WTC11 (cell line): ENCODE measurements around the gene ERVK3-1. TPM values are rescaled to one million over a fixed set of nuclear protein-coding genes. Genes with fewer than 3 reads are reported as not detected.

Source experiments
- ATF2 ChIP-seq: sonication (generic); formaldehyde crosslinking; IDR thresholded peaks from 2 replicates; pipeline ENCODE4 v1.8.1; 2022; ENCODE audit warnings: low read depth, missing genetic modification reagents, borderline replicate concordance
- ESRRA ChIP-seq: sonication (generic); formaldehyde crosslinking; IDR thresholded peaks from 2 replicates; pipeline ENCODE4 v1.8.1; 2022; ENCODE audit warnings: mild to moderate bottlenecking, missing genetic modification reagents, borderline replicate concordance
- ETV6 ChIP-seq: sonication (generic); formaldehyde crosslinking; IDR thresholded peaks from 2 replicates; pipeline ENCODE4 v1.8.1; 2022; ENCODE audit warnings: mild to moderate bottlenecking, missing genetic modification reagents
- FOXP1 ChIP-seq: sonication (generic); formaldehyde crosslinking; IDR thresholded peaks from 2 replicates; pipeline ENCODE4 v1.8.0; 2022; ENCODE audit warnings: missing genetic modification reagents, mild to moderate bottlenecking, moderate library complexity, borderline replicate concordance
- GABPB1 ChIP-seq: sonication (generic); formaldehyde crosslinking; IDR thresholded peaks from 2 replicates; pipeline ENCODE4 v1.8.1; 2023; ENCODE audit warnings: mild to moderate bottlenecking, missing genetic modification reagents
- HMGA2 ChIP-seq: fragments of 250-450 bp; sonication (Bioruptor Pico); IDR thresholded peaks from 2 replicates; pipeline ENCODE4 v1.4.0; 2021; ENCODE audit warnings: mild to moderate bottlenecking, moderate library complexity
- MXD4 ChIP-seq: fragments of 250-450 bp; sonication (Bioruptor Pico); IDR thresholded peaks from 2 replicates; pipeline ENCODE4 v1.8.0; 2021; ENCODE audit warnings: mild to moderate bottlenecking, moderate library complexity, borderline replicate concordance
- MYBL2 ChIP-seq: sonication (generic); formaldehyde crosslinking; IDR thresholded peaks from 2 replicates; pipeline ENCODE4 v1.8.1; 2023; ENCODE audit warnings: mild to moderate bottlenecking, moderate library complexity, missing genetic modification reagents
- NFATC4 ChIP-seq: fragments of 250-450 bp; sonication (Bioruptor Pico); IDR thresholded peaks from 2 replicates; pipeline ENCODE4 v1.9.0; 2021; ENCODE audit warnings: mild to moderate bottlenecking
- PRRX2 ChIP-seq: fragments of 250-450 bp; sonication (Bioruptor Pico); IDR thresholded peaks from 2 replicates; pipeline ENCODE4 v1.8.0; 2021; ENCODE audit warnings: mild to moderate bottlenecking
- SMAD4 ChIP-seq: sonication (generic); formaldehyde crosslinking; IDR thresholded peaks from 2 replicates; pipeline ENCODE4 v1.8.0; 2022; ENCODE audit warnings: mild to moderate bottlenecking, missing genetic modification reagents
- TP53 ChIP-seq: sonication (generic); formaldehyde crosslinking; IDR thresholded peaks from 2 replicates; pipeline ENCODE4 v1.8.1; 2023; ENCODE audit warnings: mild to moderate bottlenecking, missing genetic modification reagents
- ZBTB21 ChIP-seq: sonication (generic); formaldehyde crosslinking; IDR thresholded peaks from 2 replicates; pipeline ENCODE4 v1.8.1; 2023; ENCODE audit warnings: mild to moderate bottlenecking, missing genetic modification reagents, borderline replicate concordance
- ZNF263 ChIP-seq: sonication (generic); formaldehyde crosslinking; IDR thresholded peaks from 2 replicates; pipeline ENCODE4 v1.8.1; 2022; ENCODE audit warnings: low read depth, mild to moderate bottlenecking, moderate library complexity, missing genetic modification reagents
- ZNF423 ChIP-seq: fragments of 250-450 bp; sonication (Bioruptor Pico); IDR thresholded peaks from 2 replicates; pipeline ENCODE4 v2.1.2; 2022; ENCODE audit warnings: mild to moderate bottlenecking, moderate library complexity
- ZNF532 ChIP-seq: fragments of 250-450 bp; sonication (Bioruptor Pico); IDR thresholded peaks from 2 replicates; pipeline ENCODE4 v1.9.0; 2021; ENCODE audit warnings: mild to moderate bottlenecking, borderline replicate concordance
- ZSCAN18 ChIP-seq: fragments of 250-450 bp; sonication (Bioruptor Pico); IDR thresholded peaks from 2 replicates; pipeline ENCODE4 v2.1.2; 2022; ENCODE audit warnings: mild to moderate bottlenecking, moderate library complexity
- total RNA-seq: library from RNA; stranded (reverse); gene quantifications from 3 replicates; pipeline ENCODE4 v1.2.3, GENCODE V29; 2021
- TF ChIP-seq, protein P1 (sequence below): sonication (generic); formaldehyde crosslinking; conservative IDR thresholded peaks from 2 replicates; pipeline ENCODE4 v1.8.1; 2023; ENCODE audit warnings: mild to moderate bottlenecking, low read depth, missing genetic modification reagents, moderate library complexity
- TF ChIP-seq, protein P2 (sequence below): sonication (generic); formaldehyde crosslinking; IDR thresholded peaks from 2 replicates; pipeline ENCODE4 v1.8.0; 2022; ENCODE audit warnings: mild to moderate bottlenecking, missing genetic modification reagents
- TF ChIP-seq, protein P3 (sequence below): sonication (generic); formaldehyde crosslinking; IDR thresholded peaks from 2 replicates; pipeline ENCODE4 v1.8.0; 2022; ENCODE audit warnings: mild to moderate bottlenecking, missing genetic modification reagents
- TF ChIP-seq, protein P4 (sequence below): sonication (generic); formaldehyde crosslinking; IDR thresholded peaks from 2 replicates; pipeline ENCODE4 v1.8.0; 2023; ENCODE audit warnings: mild to moderate bottlenecking, missing genetic modification reagents
- TF ChIP-seq, protein P5 (sequence below): sonication (generic); formaldehyde crosslinking; IDR thresholded peaks from 2 replicates; pipeline ENCODE4 v1.8.1; 2023; ENCODE audit warnings: mild to moderate bottlenecking, moderate library complexity, missing genetic modification reagents

Gene ERVK3-1
- total RNA-seq, 1 experiment from 2014 or later, result 26.0 TPM

DNA sequence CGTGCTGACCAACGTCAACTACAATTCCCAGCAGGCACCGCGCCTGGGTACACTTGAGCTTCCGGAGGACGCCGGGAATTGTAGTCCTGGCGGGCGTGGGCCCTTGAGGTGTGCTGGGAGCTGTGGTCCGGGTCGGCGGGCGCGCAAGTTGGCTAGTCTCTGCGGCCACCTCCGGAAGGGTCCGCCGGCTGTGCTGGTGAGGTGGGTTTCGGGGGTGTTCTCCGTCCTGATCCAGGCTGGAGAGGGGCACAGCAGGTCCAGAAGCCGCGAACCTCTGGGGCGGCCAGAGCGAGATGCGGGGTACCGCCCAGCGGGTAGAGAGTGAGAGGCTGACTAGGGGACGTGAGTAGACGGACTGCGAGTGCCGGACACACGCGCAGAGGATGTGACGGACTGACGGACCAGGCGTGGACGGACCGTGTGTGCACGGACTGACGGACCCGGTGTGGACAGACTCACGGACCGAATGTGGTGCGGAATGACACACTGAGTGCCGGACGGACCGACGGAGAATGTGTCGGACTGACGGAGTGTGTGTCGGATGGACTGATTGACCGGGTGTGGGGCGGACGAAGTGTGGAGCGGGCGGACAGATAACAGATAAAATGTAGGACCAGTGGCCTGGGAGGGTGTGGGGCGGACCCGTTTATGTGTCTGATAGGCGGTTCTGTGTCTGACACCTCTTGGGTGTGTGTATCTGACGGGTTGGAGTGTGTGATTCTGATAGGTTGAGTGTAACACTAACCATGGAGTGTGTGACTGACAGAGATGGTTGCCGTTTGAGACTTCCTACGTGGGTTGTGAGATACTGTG lies 21.9 kb downstream of the ERVK3-1 start, which contains the start of gene ZSCAN22 (continued):
- TF ChIP-seq PRRX2 (CRISPR knock-in tag) (no peak; the same call in 1 of the 2 replicates), ZNF423 (no peak), GABPB1 (CRISPR knock-in tag) (peak; percentile 94), ZNF532 (CRISPR knock-in tag) (no peak), TP53 (CRISPR knock-in tag) (no peak), ESRRA (CRISPR knock-in tag) (peak; percentile 62; the same call in 1 of the 2 replicates), ETV6 (CRISPR knock-in tag) (peak; percentile 78; the same call in 1 of the 2 replicates), ATF2 (peak; percentile 13; the same call in 1 of the 2 replicates), ZSCAN18 (CRISPR knock-in tag) (no peak), ZBTB21 (CRISPR knock-in tag) (no peak), ZNF263 (CRISPR knock-in tag) (no peak), NFATC4 (CRISPR knock-in tag) (no peak), SMAD4 (no peak; the same call in 1 of the 2 replicates), HMGA2 (CRISPR knock-in tag) (no peak), MYBL2 (CRISPR knock-in tag) (peak; percentile 92), MXD4 (CRISPR knock-in tag) (no peak), FOXP1 (CRISPR knock-in tag) (peak; percentile 93; the same call in 1 of the 2 replicates)
- TF ChIP-seq, protein P1, sequence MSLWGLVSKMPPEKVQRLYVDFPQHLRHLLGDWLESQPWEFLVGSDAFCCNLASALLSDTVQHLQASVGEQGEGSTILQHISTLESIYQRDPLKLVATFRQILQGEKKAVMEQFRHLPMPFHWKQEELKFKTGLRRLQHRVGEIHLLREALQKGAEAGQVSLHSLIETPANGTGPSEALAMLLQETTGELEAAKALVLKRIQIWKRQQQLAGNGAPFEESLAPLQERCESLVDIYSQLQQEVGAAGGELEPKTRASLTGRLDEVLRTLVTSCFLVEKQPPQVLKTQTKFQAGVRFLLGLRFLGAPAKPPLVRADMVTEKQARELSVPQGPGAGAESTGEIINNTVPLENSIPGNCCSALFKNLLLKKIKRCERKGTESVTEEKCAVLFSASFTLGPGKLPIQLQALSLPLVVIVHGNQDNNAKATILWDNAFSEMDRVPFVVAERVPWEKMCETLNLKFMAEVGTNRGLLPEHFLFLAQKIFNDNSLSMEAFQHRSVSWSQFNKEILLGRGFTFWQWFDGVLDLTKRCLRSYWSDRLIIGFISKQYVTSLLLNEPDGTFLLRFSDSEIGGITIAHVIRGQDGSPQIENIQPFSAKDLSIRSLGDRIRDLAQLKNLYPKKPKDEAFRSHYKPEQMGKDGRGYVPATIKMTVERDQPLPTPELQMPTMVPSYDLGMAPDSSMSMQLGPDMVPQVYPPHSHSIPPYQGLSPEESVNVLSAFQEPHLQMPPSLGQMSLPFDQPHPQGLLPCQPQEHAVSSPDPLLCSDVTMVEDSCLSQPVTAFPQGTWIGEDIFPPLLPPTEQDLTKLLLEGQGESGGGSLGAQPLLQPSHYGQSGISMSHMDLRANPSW (CRISPR knock-in tag), result no peak
- TF ChIP-seq, protein P2, sequence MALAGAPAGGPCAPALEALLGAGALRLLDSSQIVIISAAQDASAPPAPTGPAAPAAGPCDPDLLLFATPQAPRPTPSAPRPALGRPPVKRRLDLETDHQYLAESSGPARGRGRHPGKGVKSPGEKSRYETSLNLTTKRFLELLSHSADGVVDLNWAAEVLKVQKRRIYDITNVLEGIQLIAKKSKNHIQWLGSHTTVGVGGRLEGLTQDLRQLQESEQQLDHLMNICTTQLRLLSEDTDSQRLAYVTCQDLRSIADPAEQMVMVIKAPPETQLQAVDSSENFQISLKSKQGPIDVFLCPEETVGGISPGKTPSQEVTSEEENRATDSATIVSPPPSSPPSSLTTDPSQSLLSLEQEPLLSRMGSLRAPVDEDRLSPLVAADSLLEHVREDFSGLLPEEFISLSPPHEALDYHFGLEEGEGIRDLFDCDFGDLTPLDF (CRISPR knock-in tag), result no peak
- TF ChIP-seq, protein P3, sequence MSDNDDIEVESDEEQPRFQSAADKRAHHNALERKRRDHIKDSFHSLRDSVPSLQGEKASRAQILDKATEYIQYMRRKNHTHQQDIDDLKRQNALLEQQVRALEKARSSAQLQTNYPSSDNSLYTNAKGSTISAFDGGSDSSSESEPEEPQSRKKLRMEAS (CRISPR knock-in tag), result peak; percentile 78; the same call in 1 of the 2 replicates
- TF ChIP-seq, protein P4, sequence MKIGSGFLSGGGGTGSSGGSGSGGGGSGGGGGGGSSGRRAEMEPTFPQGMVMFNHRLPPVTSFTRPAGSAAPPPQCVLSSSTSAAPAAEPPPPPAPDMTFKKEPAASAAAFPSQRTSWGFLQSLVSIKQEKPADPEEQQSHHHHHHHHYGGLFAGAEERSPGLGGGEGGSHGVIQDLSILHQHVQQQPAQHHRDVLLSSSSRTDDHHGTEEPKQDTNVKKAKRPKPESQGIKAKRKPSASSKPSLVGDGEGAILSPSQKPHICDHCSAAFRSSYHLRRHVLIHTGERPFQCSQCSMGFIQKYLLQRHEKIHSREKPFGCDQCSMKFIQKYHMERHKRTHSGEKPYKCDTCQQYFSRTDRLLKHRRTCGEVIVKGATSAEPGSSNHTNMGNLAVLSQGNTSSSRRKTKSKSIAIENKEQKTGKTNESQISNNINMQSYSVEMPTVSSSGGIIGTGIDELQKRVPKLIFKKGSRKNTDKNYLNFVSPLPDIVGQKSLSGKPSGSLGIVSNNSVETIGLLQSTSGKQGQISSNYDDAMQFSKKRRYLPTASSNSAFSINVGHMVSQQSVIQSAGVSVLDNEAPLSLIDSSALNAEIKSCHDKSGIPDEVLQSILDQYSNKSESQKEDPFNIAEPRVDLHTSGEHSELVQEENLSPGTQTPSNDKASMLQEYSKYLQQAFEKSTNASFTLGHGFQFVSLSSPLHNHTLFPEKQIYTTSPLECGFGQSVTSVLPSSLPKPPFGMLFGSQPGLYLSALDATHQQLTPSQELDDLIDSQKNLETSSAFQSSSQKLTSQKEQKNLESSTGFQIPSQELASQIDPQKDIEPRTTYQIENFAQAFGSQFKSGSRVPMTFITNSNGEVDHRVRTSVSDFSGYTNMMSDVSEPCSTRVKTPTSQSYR (CRISPR knock-in tag), result no peak
- TF ChIP-seq, protein P5, sequence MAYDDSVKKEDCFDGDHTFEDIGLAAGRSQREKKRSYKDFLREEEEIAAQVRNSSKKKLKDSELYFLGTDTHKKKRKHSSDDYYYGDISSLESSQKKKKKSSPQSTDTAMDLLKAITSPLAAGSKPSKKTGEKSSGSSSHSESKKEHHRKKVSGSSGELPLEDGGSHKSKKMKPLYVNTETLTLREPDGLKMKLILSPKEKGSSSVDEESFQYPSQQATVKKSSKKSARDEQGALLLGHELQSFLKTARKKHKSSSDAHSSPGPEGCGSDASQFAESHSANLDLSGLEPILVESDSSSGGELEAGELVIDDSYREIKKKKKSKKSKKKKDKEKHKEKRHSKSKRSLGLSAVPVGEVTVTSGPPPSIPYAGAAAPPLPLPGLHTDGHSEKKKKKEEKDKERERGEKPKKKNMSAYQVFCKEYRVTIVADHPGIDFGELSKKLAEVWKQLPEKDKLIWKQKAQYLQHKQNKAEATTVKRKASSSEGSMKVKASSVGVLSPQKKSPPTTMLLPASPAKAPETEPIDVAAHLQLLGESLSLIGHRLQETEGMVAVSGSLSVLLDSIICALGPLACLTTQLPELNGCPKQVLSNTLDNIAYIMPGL (CRISPR knock-in tag), result peak; percentile 81
